HG02938 (cell line): Measurements from ENCODE around the gene NRP1.

ENCODE experiments used
- ATAC-seq: cut with Tn5 transposase; IDR thresholded peaks from one replicate; pipeline ENCODE4 v1.9.1; 2021; ENCODE audit warnings: mild to moderate bottlenecking, moderate library complexity; ENCODE audit not compliant: unreplicated experiment

The NRP1 gene

GRCh38 chr10:33350041-33350440, 15.6 kb upstream of the NRP1 start:
- no peak for ATAC-seq

GRCh38 chr10:33349268-33349667, 14.8 kb upstream of the NRP1 start:
- ATAC-seq, result no peak

GRCh38 chr10:33347211-33347610, 12.7 kb upstream of the NRP1 start:
- no peak for ATAC-seq

- ATAC-seq, result no peak
Observed at GRCh38 chr10:33345236-33345635, 10.8 kb upstream of the NRP1 start.

DNA sequence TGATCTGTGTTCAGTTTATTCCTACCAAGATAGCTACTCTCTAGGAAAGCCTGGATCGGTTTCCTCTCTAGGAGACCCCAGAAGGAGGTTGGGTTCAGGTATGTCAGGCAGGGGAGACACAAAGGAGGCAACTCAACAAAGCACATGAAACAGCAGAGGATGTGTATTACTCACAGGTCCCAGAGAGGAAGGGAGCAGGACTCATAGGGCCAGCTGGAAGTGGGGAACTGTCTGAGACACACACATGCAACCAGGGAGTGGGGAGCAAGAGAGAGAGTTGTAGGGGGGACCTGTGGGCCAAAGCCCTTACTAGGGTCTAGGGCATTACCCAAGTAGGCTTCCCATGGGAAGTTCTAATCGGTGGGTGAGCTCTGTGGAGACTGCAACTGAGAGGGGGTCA, 10.2 kb upstream of the NRP1 start:
- no peak for ATAC-seq

GRCh38 chr10:33341637-33342036, 7.2 kb upstream of the NRP1 start:
- ATAC-seq, result no peak

DNA sequence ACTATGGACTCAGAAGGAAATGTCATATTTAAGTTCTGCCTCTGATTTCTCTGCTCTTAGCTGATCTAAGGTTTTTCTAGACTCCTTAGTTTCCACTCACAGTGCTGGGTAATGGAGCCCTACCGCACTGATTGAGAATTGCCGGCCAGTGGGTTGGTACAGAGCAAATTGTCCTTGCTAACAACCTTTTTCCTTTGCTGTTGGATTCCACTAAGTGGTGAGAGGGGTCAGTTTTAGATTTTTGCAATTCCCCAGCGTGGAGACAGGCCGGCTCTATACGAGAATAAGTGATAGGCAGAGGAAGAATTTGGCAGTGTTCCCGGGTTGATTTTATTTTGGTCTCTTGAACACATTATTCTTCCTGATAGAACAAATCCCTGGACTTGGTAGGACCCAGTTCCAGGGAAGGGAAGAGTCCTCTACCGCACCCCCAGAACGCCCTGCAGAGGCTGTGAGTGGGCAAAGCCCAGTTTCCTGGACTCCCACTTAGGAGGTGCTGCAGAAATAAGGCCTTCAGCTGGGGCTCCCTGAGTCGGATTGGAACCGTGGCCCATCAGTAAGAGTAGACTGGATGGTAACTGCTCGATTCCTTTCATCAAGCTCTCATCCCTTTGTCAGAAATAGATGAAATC, 3.0 kb upstream of the NRP1 start:
- no peak for ATAC-seq

GRCh38 chr10:33336582-33337325, 2.3 kb upstream of the NRP1 start:
- ATAC-seq, result no peak

DNA sequence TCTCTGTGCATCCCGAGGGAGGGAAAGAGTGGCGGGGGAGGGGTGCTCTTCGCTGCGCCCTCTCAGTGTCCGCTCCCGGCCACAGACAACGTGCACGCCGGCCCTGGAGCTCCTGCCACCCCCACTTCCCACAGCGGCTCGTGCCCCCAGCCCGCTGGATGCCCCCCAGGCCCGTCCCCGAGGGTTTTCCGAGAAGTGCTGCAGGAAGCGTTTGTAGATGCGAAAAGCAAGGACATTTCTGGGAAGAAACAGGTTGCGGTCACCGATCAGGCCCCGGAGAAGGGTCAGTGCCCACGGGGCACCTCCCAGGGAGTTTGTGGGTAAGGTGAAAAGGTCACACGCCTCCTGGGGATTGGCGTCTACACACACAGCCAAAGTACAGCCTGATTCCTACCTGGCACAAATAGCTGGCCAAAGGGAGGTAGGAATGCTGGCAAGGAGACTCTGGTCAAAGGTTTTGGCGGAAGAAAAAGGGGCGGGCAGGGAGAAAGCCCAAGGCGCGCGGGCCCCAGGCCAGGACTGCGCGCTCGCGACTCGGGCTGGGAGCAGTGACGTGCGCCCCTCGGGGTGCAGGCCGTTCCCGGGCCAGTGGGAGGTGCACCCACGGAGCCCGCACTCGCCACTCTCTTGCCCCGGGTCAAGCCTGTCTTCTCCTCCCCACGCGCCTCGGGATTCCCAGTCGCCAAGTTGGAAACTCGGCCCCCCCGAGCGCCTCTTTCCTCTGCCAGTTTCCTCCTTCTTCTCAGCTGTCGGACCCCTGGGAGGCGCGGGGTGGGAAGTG, 1.5 kb upstream of the NRP1 start:
- ATAC-seq, result no peak

- ATAC-seq, result no peak
Observed at GRCh38 chr10:33335551-33335800, 1.0 kb upstream of the NRP1 start.

- no peak for ATAC-seq
Observed at GRCh38 chr10:33334805-33335550, 511 bp upstream of the NRP1 start.

DNA sequence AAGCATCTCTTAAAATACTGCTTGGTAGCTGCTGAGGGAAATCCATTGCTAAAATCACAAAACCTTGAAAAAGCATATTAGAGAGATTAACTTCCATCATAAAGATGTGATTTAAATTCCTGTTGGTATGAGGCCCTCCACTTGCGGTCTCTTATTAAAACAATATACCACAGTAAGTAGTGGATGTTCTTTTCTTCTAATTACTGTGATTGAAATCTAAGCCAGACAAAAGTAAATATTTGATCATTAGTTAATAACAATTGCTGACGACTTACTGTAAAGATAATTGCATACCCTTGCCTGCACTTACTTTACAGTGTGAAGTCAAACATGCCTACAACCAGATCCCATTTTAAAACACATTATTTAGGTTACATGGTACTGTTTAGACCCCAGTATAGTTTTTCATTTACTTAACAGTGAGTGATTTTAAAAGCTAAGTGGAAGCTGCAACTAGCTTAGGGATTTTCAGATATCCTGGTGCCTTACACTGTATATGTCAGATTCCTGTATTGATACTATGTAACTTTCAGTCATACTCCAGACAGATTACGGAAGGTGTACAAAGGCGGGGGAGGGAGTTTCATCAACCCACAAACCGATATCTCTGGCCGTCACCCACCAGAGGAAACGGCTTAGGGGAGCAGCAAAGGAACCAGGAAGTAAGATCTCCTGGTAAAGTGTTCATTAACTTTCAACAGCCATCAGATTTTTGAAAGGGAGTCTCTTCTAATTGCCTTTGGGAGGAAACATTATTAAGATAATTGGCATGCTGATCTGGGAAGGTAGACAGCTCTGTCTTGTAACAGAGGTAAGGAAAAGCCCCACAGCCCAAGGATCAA, 986 bp downstream of the NRP1 start:
- no peak for ATAC-seq

DNA sequence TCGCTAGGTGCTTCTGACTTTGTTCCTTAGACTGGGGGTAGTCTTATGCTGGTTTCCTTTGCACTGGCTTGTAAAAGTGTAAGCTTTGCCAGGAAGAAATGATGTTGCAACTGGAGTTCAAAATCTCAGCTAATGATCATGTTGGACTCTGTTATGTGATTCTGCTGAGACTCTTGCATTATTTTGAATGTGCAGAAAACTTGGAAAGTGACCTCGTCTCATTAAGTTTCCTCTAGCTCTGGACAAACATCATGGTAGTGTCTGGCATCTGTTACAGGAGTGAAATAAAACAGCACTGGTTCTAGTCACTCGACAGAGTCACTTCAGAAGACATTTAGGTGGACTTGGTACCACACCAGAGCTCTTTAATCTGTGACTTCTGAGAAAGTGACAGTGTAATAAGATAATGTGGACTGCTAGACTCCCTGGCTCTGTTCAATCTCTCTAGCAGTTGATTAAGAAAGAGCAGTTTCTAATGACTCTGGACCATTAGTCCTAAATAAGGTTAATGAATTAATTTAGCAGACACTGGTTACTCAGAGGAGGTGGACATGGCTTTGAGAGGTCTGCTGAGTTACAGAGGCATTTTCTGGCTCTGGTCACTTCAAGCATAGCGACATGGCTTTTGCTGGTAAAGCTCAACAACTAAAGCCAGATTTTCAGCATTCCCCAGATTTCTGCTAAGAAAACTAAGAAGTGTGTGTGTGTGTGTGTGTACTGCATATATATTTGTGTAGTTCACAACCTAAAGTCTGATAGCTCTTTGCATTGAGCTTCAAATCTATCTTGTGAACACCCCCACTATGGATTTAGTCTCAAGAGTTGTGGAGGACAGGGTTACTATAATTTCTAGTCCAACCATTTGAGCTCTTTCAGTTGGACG, 2.0 kb downstream of the NRP1 start:
- ATAC-seq, result no peak

DNA sequence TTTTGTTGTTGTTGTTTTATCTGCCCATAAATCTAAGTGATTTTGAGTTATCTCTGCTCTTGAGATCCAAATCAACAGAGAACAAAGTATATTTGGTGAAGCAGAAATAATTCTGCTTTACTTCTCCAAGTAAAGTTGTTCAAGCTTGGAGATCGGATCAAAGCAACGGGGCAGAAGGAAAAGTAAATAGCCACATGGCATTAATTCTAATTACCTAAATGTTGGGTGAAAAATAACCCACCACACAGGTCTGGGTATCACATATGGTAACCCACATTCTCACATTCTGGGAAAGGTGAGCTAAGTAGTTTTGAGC, 3.1 kb downstream of the NRP1 start:
- no peak for ATAC-seq

DNA sequence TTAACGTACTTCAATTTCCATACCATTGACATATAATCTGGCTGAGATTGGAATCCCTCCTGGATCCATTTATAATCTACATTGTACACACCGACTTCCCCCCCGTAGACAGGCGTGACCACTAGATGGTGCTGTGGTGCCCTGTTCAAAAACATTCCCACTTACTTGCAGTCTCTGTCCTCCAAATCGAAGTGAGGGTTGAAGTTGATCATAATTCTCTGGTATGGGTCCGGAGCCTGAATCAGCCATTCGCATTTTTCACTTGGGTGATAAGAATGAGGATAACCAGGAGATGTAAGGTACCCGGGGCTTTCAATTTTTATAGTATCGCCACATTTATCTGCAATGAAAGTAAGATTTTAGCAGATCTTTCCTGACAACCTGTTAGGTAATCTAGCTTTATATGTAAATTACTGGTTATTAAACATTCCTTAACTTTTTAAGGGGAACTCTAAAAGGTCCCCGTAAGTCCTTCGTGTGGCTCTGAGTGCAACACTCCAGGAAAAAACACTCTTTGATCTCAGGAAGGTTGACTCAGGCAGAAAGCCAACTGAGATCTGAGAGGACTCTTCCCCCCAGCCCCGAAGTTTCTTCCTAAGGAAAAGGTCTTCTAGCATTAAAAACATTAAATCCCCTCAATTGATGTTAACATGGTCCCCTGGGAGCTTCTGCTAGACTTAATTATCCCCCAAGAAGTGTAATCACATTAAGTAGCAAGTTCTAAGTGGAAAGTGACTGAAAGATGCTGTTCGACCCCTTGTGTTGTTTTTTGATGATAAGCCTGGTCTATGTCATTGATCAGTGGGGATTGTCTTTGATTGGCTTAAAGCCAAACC, 3.7 kb downstream of the NRP1 start:
- no peak for ATAC-seq

GRCh38 chr10:33329178-33329577, 5.3 kb downstream of the NRP1 start:
- no peak for ATAC-seq

- ATAC-seq, result no peak
Observed at GRCh38 chr10:33328253-33328652, 6.2 kb downstream of the NRP1 start.

DNA sequence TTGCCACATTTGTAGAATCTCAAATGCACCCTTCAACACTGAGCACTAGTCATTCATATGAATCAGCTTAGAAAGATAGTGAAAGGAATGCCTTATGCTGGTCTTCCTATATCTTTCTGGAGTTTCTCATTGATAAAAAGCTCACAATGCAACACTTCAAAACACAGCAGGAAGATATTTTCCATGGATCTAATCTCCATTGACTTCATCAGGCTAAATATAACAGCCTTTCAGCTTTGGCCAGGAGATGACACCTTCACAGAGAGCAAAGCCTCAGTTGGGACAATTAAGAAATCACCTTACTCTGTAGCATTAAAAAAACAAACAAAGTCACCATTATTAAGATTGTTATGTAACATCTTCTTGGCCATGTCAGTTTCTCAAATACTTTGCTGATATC, 6.7 kb downstream of the NRP1 start:
- ATAC-seq, result no peak

- no peak for ATAC-seq
Observed at GRCh38 chr10:33326933-33327332, 7.5 kb downstream of the NRP1 start.
